Stimulated activated CD4-positive, alpha-beta T cell treated with anti-CD3 and anti-CD28 coated beads, Interleukin-15, amount 100 ng/mL, for 48 hours (primary cell): Measurements from ENCODE around the gene KLHDC9.
"Not testable (repeated sequence)": the region's sequence is repeated elsewhere in the genome, so short reads cannot be mapped to it uniquely, and the experiment has no call there.

Experiments used
- DNase-seq, 2 donors: peaks; one replicate each; pipeline ENCODE4 v3.0.0-alpha.2; 2020; ENCODE audit warnings: low read depth in 2 of 2

Gene KLHDC9

DNA sequence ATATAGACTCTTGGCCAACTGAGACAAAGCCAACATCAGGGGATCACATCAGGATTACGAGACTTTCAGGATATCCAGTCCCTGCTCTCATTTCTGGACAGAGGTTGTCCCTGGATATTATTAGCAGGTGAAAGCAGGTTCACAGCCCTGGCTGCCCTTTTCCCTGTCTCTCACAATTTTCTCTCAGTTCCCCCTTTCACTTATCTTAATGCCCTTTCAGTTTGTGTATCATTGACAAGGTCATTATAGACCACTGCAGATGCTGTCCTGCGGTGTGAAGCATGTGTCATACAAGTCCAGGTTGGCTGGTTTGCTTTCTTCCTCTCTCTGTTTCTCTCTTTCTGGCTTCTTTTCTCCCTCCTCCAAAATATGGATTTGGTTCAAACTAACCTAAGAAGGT lies 2.1 kb upstream of the KLHDC9 start:
- no peak for DNase-seq

DNA sequence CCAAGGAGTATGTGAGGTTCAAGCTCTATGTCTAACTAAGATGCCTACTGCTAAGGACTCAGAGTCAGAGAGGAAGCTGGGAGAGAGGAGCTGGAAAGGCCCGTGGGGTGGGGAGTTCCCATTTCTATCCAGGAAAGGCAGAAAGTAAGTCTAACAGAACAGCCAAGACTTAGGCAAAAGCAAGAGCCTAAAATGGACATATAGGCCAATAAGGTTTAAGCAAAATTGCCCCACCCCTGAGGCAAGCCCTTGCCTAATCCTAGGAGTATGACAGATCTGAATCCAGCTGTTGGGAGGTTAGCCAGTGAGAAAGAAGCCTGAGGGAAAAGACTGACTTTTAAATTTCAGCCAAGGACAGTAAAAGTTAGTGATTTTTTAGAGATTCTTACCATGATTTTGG lies 1.6 kb upstream of the KLHDC9 start:
- no peak for DNase-seq

DNA sequence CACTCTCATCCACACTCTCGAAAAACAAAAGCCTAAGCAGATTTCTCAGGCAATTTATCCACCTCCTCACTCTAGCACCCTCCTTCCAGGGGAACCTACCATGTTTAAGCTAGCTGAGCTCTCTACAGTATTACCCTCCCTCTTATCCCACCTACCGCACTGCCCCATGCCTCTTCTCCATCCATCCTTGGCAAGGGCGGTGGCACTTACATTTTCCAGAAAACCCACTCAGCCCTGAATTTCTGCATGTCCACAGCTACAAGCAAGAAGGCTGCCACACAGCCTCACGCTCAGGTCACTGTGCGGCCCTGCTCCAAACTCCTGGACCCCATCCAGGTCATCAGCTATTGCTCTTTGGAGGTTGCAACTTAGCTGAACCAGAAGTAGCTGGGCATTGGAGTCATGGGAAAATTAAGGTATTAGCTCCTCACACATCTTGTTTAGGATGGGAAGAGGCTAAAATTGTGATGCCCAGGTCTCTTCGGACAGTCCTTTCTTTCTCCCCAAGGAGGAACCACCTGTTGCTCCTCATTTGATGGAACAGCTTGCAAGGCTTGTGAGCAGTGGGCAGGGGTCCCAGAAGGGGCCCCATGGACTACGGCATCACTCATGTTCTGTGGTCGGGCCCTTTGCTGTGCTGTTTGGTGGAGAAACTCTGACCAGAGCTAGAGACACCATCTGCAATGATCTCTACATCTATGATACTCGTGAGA lies 1.1 kb downstream of the KLHDC9 start:
- no peak for DNase-seq

DNA sequence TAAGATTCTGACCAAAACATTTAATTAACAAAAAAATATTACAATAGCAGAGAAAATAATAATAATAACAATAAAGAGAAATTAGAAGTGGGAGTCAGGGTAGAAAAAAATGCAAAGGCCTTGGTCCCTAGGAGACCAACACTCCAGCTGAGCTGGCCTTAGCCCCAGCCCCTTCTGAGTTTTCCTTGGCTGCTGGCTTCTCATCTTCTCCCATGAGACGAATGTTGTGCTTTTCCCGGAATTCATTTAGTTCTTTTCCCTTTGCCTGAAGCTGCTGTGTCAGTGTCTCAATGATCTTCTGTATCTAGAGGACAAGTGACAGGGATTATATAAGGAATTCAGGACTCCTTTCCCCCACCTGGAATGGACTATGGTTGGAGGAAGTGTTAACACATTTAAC lies 2.4 kb downstream of the KLHDC9 start:
- DNase-seq = no peak

DNA sequence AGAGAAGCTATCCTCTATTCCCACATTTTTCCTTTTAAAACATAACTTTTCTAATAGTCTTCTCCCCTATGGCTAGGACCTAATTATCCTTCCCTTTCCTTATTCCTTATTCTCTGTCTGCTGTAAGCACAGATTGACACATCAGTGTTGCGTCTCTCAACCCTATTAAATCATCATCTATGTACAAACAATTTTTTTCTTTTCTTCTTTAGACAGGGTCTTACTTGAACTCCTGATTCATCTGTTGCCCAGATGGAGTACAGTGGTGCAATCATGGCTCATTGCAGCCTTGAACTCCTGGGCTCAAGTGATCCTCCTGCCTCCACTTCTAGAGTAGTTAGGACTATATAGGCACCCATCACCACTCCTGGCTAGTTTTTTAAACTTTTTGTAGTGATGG lies 8.3 kb downstream of the KLHDC9 start:
- no peak for DNase-seq

DNA sequence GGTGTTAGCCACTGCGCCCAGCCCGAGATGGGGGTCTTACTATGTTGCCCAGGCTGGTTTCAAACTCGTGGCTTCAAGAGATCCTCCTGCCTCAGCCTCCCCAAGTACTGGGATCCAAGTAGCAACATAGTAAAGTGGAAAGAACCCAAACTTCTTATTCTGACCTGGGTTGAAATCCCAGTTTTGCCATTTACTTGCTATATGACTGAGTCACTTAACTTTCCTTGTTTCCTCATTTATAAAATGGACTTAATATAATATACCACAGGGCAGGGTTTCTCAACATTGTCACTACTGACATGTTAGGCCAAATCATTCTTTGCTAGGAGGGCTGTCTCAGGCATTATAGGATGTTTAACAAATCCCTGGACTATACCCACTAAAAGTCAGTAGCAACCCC lies 13.0 kb downstream of the KLHDC9 start:
- DNase-seq = no peak

DNA sequence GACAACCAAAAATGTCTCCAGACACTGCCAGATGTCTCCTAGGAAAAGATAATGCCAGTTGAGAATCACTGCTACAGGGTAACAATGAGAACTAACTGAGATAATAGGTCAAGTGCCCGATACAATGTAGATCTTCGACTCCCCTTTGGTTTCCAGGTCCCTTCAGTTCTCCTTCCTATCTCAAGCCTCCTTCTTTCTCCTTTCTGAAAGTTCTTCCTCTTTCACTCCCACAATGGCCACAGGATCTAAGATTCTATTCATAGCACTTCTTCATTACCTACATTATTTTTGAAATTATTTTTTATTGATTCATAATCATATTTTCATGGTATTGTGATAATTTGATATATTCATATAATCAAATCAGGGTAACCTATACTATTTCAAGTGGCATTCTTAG lies 13.4 kb downstream of the KLHDC9 start:
- no peak for DNase-seq

DNA sequence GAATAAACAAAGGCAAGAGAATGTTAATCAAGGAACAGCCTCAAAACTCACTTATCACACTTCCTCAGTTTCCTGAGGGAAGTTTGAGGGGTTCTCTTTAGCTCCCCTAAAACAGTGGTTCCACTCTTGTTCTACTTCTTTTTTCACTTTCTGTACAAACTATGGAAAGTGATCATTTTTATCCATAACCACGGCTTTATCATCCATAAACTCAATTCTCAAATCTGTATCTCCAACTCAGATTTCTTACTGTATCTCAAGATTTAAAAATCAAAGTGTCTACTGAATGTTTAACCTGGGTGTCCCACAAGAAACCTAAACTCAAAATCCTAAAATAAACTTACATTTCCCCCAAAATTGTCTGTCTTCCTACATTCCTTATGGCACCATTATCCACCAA lies 15.8 kb downstream of the KLHDC9 start:
- no peak for DNase-seq

DNA sequence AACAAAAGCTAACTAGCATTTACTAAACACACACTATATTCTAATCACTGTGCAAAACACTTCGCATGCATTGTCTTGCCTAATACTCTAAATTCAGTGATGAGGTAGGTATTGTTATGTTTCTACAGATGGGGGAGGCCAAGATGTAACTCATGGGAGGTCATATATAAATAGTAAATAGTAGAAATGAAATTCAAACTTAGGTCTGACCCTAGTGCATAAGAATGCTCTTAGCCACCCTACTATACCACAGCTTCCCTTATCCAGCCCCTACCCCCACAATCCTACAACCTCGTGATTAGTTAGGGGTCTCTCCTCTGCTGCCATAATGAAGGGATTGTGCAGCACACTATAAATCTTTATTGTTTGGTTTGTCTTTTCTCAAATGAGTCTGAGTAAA lies 16.4 kb downstream of the KLHDC9 start:
- no peak for DNase-seq

DNA sequence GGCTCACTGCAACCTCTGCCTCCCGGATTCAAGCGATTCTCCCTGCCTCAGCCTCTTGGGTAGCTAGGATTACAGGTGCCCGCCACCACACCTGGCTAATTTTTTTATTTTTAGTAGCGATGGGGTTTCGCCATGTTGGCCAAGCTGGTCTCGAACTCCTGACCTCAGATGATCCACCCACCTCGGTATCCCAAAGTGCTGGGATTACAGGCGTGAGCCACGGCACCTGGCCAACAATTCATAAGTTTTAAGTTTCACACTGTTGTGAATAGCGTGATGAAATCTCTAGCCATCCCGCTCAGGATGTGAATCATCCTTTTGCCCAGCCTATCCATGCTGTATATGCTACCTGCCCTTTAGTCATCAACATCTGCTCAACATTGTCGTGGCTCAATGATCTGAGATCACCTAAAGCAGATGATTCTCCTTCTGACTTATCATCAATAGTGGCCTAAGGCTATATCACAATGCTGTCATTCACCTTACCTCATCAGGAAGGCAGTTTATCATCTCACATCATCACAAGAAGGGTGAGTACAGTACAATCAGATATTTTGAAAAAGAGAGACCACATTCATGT lies 17.1 kb downstream of the KLHDC9 start:
- peak; percentile 41 to 51 for DNase-seq

DNA sequence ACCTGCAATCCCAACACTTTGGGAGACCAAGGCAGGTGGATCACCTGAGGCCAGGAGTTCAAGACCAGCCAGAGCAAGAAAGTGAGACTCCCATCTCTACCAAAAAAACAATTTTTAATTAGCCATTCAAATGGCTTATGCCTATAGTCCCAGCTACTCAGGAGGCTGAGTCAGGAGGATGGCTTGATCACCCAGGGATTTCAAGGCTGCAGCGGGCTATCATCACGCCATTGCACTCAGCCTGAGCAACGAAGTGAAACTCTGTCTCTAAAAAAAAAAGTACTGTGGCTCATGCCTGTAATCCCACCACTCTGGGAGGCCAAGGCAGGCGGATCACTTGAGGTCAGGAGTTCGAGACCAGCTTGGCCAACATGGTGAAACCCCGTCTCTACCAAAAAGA lies 17.8 kb downstream of the KLHDC9 start:
- not testable (repeated sequence) for DNase-seq

DNA sequence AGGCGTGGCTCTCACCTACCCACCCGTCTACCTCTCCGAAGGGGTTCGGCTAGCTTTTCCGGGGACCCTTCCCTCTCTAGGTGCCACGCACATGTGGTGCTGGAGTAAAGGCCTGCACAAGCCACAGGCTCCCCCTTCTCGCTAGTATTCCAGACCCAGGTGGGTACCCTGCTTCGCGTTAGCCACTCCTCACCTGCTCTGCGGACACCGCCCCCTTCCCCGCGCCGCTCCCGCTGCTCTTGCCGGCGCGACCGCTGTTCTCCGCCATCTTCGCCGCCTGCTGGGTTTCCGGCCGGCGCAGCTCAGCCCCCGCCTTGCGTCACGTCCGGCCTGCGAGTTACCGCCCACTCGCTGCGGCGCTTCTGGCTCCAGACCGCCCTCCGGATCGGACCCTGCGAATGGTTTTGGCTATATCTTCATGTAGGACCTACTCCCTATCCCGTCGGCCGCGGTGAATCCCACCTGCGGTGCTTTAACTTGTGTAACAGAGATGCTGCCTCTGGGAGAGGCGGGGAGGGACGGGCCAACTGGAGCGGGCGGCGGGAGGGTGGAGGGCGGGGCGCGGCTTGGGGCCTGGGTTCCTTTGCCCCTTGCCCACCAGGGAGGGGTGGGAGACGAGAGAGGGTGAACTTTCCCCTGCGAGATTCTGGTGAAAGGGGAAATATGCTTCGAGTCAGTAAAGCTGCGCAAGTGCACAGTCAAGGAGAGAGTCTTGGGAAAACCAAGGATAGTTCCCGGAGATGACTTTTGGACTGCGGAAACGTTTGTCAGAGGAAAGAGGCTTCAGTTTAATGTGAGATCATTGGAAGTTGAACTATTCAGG lies 19.8 kb downstream of the KLHDC9 start, which contains the start of the genes NIT1 and PFDN2:
Gene NIT1 (plus strand): TSS at position 347 of the 823 bp plus-strand sequence. CDS start 72 bp downstream, at position 419.
Gene PFDN2 (minus strand): TSS at position 279 of the 823 bp plus-strand sequence. CDS start 11 bp downstream, at position 268.
- peak; percentile 74 to 82 for DNase-seq

DNA sequence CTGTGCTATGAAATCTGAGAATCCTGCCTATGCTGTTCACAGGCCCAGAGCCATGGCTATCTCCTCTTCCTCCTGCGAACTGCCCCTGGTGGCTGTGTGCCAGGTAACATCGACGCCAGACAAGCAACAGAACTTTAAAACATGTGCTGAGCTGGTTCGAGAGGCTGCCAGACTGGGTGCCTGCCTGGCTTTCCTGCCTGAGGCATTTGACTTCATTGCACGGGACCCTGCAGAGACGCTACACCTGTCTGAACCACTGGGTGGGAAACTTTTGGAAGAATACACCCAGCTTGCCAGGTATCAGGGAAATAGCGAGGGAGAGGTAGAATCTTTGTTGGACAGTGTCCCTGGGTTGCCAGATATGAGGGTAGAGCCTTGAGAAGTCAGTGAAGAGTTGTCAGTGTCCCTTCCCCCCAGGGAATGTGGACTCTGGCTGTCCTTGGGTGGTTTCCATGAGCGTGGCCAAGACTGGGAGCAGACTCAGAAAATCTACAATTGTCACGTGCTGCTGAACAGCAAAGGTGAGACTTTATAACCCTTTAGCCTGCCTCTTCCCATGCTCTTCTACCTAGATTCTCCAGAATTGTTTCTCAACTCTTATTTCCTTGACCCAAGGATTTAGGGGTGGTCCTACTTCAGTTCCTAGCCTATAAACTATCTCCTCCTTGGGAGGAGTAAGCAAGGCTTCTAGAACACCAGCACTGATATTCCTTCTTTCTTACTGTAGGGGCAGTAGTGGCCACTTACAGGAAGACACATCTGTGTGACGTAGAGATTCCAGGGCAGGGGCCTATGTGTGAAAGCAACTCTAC lies 21.1 kb downstream of the KLHDC9 start:
- peak; percentile 66 to 70 for DNase-seq

DNA sequence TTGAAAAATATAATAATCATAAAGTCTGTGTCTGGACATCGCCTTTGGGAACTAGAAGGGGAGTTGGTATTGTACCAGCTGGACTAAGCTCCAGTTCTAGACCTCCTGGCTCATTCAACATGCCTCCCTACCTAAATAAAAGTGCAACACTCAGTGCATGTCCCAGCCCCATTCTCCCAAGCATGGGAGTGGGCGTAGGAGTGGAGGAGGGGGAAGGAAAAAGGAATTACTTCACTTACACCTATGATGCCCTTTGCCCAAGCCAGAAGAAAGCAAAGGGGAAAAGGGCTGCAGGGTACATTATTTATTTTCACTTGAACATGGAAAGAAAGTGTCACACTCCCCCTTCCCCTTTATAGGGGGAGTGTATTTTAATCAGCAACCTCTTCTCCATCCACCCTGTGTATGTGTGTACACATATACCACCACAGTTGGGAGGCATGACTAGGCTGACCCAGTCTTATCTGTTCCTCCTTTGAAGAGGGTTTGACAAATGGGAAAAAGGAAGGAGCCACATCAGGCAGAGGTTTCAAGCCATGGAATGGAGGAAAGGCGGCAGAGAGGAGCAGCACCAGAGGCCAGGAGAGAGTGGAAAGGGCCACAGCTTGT lies 23.0 kb downstream of the KLHDC9 start:
- DNase-seq = no peak

DNA sequence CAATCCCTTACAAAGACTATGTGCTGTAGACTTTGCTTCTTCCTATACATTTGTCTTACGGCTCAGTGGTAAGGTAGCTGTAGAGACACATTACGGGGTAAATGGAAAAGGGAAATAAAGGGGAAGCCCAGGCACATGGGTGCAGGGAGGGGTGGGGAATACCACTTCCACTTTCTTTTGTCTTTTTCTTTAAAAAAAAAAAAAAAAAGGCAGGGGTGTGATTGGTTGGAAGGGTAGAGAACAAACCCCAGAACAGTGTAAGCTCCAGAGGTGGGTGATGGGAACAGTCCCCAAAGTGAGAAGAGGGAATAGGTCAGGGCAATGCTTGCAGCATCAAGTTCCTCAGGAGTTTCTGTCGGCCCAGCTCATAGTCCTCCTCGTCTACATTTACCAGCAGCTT lies 23.7 kb downstream of the KLHDC9 start:
- no peak for DNase-seq

DNA sequence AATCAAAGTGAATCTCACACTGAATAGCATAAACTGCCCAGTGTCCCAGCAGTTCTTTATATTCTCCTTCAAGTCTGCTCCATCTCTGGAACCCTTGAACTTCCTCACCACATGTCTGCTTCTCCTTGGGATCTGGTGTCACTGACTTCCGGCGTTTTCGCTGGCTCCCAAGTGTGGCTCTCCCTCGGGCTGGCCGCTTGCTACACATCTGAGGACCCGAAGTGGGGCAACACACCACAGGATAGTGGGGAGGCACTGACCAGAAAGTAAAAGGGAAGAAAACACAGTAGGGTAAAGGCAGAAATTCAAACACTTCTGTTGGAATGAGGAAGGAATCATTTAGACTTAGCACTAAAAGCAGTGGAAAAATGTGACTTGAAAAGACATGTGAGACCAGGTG lies 24.8 kb downstream of the KLHDC9 start:
- no peak for DNase-seq

DNA sequence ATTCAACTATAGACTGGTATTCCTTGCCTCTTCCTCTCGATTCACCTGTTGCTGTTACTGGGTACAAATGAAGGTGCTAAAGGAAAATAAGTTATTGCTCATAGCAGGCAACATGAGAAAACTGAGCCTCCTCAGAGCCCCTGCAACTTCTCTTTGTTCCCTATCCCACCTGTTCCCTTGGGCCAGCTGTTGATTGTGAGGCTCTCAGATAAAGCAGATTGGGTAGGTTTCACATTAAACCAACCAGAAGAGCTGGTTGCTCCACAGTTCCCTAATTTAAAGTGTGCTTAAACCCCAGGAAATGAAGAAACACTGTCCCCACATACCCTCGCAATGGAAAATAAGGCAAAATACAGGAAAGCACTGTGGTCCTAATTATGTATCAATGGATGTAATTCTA lies 29.5 kb downstream of the KLHDC9 start:
- no peak for DNase-seq

DNA sequence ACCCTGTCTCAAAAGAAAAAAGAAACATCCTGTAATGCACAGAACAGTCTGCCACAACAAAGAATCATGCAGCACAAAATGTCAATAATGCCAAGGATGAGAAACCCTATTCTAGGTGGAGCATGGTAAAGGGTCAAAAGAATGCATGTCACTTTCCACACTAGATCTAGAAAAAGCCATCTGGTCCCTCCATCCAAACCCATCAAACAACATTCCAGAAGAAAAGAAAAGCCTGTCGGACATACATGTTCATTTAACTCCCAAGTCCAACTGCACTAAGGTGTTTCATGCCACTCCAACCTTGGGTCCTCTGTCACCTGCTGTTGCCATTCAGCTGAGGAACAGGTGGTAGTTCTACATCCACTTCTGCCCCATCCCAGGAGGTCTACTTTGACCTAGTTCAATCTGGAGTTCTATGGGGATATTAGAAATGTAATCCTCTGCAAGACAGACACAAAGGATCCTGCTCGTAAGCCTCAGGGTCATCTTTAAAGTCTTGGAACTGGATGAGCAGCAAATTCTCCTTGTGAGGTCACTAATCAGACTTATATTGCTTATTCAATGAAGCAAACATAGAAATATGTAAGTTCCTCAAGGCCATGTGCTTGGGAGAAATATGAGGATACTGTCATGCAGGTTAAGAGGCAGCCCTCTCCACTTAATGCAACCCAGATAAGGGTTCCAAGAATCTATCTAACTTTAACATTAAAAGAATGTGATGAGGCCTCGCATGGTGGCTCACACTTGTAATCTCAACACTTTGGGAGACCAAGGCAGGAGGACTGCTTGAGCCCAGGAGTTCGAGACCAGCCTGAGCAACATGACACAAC lies 30.6 kb downstream of the KLHDC9 start:
- DNase-seq = no peak

DNA sequence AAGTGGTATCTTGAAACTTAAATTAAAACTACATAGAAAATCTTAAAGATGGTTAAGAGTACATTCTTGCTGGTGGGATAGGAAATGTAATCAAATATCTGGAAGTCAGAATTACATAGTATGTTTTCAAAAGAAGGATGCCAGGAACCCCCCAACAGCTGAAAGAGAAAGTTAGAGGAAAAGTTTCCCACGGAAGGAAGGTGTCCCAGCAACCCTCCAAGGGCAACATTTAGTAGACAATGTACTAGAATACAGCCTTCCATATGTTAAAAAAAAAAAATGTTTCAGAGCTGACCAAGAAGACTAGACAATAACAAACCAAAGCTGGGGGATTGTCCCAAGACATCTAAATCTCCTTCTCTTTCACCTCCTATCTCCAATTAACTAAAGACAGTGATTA lies 32.1 kb downstream of the KLHDC9 start:
- DNase-seq = no peak
